ENCODE data around the gene MYOCD.

The MYOCD gene

GRCh38 chr17:12637745-12638651 is 27.7 kb upstream of the MYOCD start:
- TF ChIP-seq, protein P1, sequence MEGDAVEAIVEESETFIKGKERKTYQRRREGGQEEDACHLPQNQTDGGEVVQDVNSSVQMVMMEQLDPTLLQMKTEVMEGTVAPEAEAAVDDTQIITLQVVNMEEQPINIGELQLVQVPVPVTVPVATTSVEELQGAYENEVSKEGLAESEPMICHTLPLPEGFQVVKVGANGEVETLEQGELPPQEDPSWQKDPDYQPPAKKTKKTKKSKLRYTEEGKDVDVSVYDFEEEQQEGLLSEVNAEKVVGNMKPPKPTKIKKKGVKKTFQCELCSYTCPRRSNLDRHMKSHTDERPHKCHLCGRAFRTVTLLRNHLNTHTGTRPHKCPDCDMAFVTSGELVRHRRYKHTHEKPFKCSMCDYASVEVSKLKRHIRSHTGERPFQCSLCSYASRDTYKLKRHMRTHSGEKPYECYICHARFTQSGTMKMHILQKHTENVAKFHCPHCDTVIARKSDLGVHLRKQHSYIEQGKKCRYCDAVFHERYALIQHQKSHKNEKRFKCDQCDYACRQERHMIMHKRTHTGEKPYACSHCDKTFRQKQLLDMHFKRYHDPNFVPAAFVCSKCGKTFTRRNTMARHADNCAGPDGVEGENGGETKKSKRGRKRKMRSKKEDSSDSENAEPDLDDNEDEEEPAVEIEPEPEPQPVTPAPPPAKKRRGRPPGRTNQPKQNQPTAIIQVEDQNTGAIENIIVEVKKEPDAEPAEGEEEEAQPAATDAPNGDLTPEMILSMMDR (conservative IDR thresholded peaks at IDR 0.05; ENCODE audit: low read length), result no peak
- TF ChIP-seq EZH2phosphoT487 (IDR thresholded peaks at IDR 0.05; ENCODE audit: borderline replicate concordance), result no peak

DNA sequence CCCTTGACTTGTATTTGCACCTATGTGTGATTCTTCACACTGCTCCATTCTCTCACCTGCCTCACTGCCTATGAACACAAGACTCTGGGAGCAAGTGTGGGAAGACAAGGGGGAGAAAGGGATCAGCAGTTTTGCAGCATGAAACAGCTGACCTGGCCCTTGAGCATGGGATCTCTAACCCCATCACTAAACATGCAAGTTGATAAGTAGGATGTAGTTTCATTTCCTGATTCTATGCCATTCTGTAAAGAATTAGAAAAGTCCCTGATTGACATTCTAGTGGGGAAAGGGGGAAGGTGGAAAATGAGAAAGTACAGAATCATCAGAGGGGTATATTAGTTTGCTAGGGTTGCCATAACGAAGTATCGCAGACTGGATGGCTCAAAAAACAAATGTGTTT is 25.3 kb upstream of the MYOCD start:
- TF ChIP-seq EZH2phosphoT487 (IDR thresholded peaks at IDR 0.05; ENCODE audit: borderline replicate concordance), result no peak
- Histone ChIP-seq H4K20me1 (ENCODE audit: insufficient read depth, low read length, poor library complexity, severe bottlenecking) (no peaks in the 10 kb centered on the region), H3K27me3 (ENCODE audit: insufficient read depth, low read length, poor library complexity, severe bottlenecking) (no peaks in the 10 kb centered on the region), H3K4me2 (ENCODE audit: low read depth, low read length, poor library complexity, severe bottlenecking) (no peak overlapping the region), H3K9me2 (replicated peaks; ENCODE audit: low read depth, low read length) (no peaks in the 10 kb centered on the region), H3F3A (ENCODE audit: low read depth) (no peaks in the 10 kb centered on the region), H3K36me3 (ENCODE audit: insufficient read depth, low read length) (no peaks in the 10 kb centered on the region), H3K4me3 (ENCODE audit: low read length, poor library complexity, severe bottlenecking) (no peak overlapping the region), H2AFZ (ENCODE audit: low read length) (no peak overlapping the region), H3K9ac (ENCODE audit: low read depth, low read length, poor library complexity, severe bottlenecking) (no peak overlapping the region), H3K4me1 (ENCODE audit: insufficient read depth, low read length, poor library complexity, severe bottlenecking) (no peaks in the 10 kb centered on the region), H3K79me2 (ENCODE audit: insufficient read depth, low read length) (no peaks in the 10 kb centered on the region), H3K9me3 (ENCODE audit: insufficient read depth, low read depth, low read length) (no peaks in the 10 kb centered on the region)

More at GRCh38 chr17:12637745-12638651, 27.7 kb upstream of the MYOCD start:
- H2AFZ ChIP-seq (ENCODE audit: low read length), result no peak overlapping the region
- no peak overlapping the region for H3K4me3 ChIP-seq (ENCODE audit: low read length, poor library complexity, severe bottlenecking)
- H3F3A ChIP-seq (ENCODE audit: low read depth), result no peaks in the 10 kb centered on the region
- no peak overlapping the region for H3K4me2 ChIP-seq (ENCODE audit: low read depth, low read length, poor library complexity, severe bottlenecking)
- no peaks in the 10 kb centered on the region for H3K27me3 ChIP-seq (ENCODE audit: insufficient read depth, low read length, poor library complexity, severe bottlenecking)
- no peaks in the 10 kb centered on the region for H3K9me2 ChIP-seq (replicated peaks; ENCODE audit: low read depth, low read length)
- H3K36me3 ChIP-seq (ENCODE audit: insufficient read depth, low read length), result no peaks in the 10 kb centered on the region
- no peaks in the 10 kb centered on the region for H4K20me1 ChIP-seq (ENCODE audit: insufficient read depth, low read length, poor library complexity, severe bottlenecking)
- H3K79me2 ChIP-seq (ENCODE audit: insufficient read depth, low read length), result no peaks in the 10 kb centered on the region
- no peaks in the 10 kb centered on the region for H3K9me3 ChIP-seq (ENCODE audit: insufficient read depth, low read depth, low read length)
- no peaks in the 10 kb centered on the region for H3K4me1 ChIP-seq (ENCODE audit: insufficient read depth, low read length, poor library complexity, severe bottlenecking)
- no peak overlapping the region for H3K9ac ChIP-seq (ENCODE audit: low read depth, low read length, poor library complexity, severe bottlenecking)

GRCh38 chr17:12641084-12641483 is 24.6 kb upstream of the MYOCD start:
- no peaks in the 10 kb centered on the region for H4K20me1 ChIP-seq (ENCODE audit: insufficient read depth, low read length, poor library complexity, severe bottlenecking)
- no peaks in the 10 kb centered on the region for H3K27me3 ChIP-seq (ENCODE audit: insufficient read depth, low read length, poor library complexity, severe bottlenecking)
- H3K36me3 ChIP-seq (ENCODE audit: insufficient read depth, low read length), result no peaks in the 10 kb centered on the region
- H3K79me2 ChIP-seq (ENCODE audit: insufficient read depth, low read length), result no peaks in the 10 kb centered on the region
- no peaks in the 10 kb centered on the region; the same call in 1 of the 2 replicates for H3K9me3 ChIP-seq (ENCODE audit: insufficient read depth, low read depth, low read length)
- no peak overlapping the region for H3K4me2 ChIP-seq (ENCODE audit: low read depth, low read length, poor library complexity, severe bottlenecking)
- H3K9me2 ChIP-seq (replicated peaks; ENCODE audit: low read depth, low read length), result no peaks in the 10 kb centered on the region
- no peak overlapping the region for H3K9ac ChIP-seq (ENCODE audit: low read depth, low read length, poor library complexity, severe bottlenecking)
- TF ChIP-seq, protein P1 (conservative IDR thresholded peaks at IDR 0.05; ENCODE audit: low read length), result no peak
- no peak for TF ChIP-seq EZH2phosphoT487 (IDR thresholded peaks at IDR 0.05; ENCODE audit: borderline replicate concordance)
- H3F3A ChIP-seq (ENCODE audit: low read depth), result no peaks in the 10 kb centered on the region
- no peaks in the 10 kb centered on the region for H3K4me1 ChIP-seq (ENCODE audit: insufficient read depth, low read length, poor library complexity, severe bottlenecking)
- H3K4me3 ChIP-seq (ENCODE audit: low read length, poor library complexity, severe bottlenecking), result no peak overlapping the region
- H2AFZ ChIP-seq (ENCODE audit: low read length), result no peak overlapping the region
